Endothelial cell of umbilical vein (primary cell): ENCODE measurements around the gene CD82. TPM values are rescaled to one million over a fixed set of nuclear protein-coding genes. Genes with fewer than 3 reads are reported as not detected.

Experiments used
- BruUV-seq: library from RNA; stranded (reverse); fragments of 400-500 nt; replicated peaks from 2 replicates; lab custom pipeline; 2021; lab: Mats Ljungman, UMichigan
- CTCF ChIA-PET: fragments of 300-600, 350-600 bp; sonication (Branson Sonifier 250); formaldehyde crosslinking; loops from one replicate; lab custom pipeline; 2021; ENCODE audit warnings: antibody characterized with exemption, inconsistent platforms; lab: Charles Lee
- POLR2A ChIA-PET: fragments of 300-600, 350-600 bp; sonication (Branson Sonifier 250); formaldehyde crosslinking; loops from one replicate; lab custom pipeline; 2021; ENCODE audit warnings: antibody characterized with exemption, inconsistent platforms; lab: Charles Lee
- DNase-seq: peaks from one replicate; pipeline ENCODE4 v3.0.0-alpha.2; 2011; ENCODE audit warnings: low read depth, low spot score
- FAIRE-seq: peaks from 2 replicates; lab custom pipeline; 2011; peaks lifted over from hg19 to GRCh38; lab: Jason Lieb, UNC
- H2AFZ ChIP-seq: 2 replicates; pipeline ENCODE4 v1.6.0; 2012; ENCODE audit warnings: low read depth, low read length, control low read depth, inconsistent platforms
- H3K27ac ChIP-seq: 2 replicates; pipeline ENCODE4 v1.5.1; 2011; ENCODE audit warnings: low read depth, mild to moderate bottlenecking, control low read depth, low read length, moderate library complexity; ENCODE audit not compliant: insufficient read depth
- H3K27me3 ChIP-seq, 2 experiments: 2 replicates each; pipeline versions ENCODE4 v1.6.0 to v1.6.1; 2011; ENCODE audit warnings: low read length in 2 of 2, mixed read lengths in 1 of 2; ENCODE audit not compliant: control insufficient read depth in 2 of 2, insufficient read depth in 2 of 2
- H3K36me3 ChIP-seq, 2 experiments: 2 replicates in 1 of 2; 3 replicates in 1 of 2; pipeline ENCODE4 v1.5.1; 2011; ENCODE audit warnings: low read length in 2 of 2, mild to moderate bottlenecking in 1 of 2, moderate library complexity in 1 of 2; ENCODE audit not compliant: control insufficient read depth in 2 of 2, insufficient read depth in 2 of 2; ENCODE audit errors: extremely low read depth in 1 of 2
- H3K4me1 ChIP-seq: 3 replicates; pipeline ENCODE4 v1.5.1; 2011; ENCODE audit warnings: mild to moderate bottlenecking, low read length; ENCODE audit not compliant: control insufficient read depth, insufficient read depth; ENCODE audit errors: extremely low read depth
- H3K4me2 ChIP-seq: 2 replicates; pipeline ENCODE4 v1.6.1; 2011; ENCODE audit warnings: low read length, control low read depth, mixed read lengths; ENCODE audit not compliant: insufficient read depth
- H3K4me3 ChIP-seq, 3 experiments: fragments of 200-600 bp in 1 of 3; sonication (generic), shearing (Covaris generic) in 1 of 3; replicated peaks in 1 of 3; 2 replicates each; pipeline ENCODE4 v1.5.1; 2011 to 2016; ENCODE audit warnings: control low read depth in 3 of 3, low read length in 3 of 3, mild to moderate bottlenecking in 2 of 3, inconsistent platforms in 1 of 3, low read depth in 1 of 3, moderate library complexity in 1 of 3; ENCODE audit not compliant: insufficient read depth in 1 of 3
- H3K79me2 ChIP-seq: 2 replicates; pipeline ENCODE4 v1.6.0; 2012; ENCODE audit warnings: low read length, inconsistent platforms; ENCODE audit not compliant: control insufficient read depth, insufficient read depth
- H3K9ac ChIP-seq: replicated peaks from 2 replicates; pipeline ENCODE3; 2011; ENCODE audit warnings: low read length, control low read depth; ENCODE audit not compliant: insufficient read depth; ENCODE audit errors: extremely low read depth
- H3K9me1 ChIP-seq: replicated peaks from 3 replicates; pipeline ENCODE4 v1.6.0; 2011; ENCODE audit warnings: mild to moderate bottlenecking, low read length; ENCODE audit not compliant: control insufficient read depth, insufficient read depth; ENCODE audit errors: extremely low read depth
- H3K9me3 ChIP-seq: replicated peaks from 2 replicates; pipeline ENCODE4 v1.5.1; 2012; ENCODE audit warnings: low read length, inconsistent platforms; ENCODE audit not compliant: control insufficient read depth, insufficient read depth
- H4K20me1 ChIP-seq: replicated peaks from 2 replicates; pipeline ENCODE3; 2011; ENCODE audit warnings: mild to moderate bottlenecking, low read length; ENCODE audit not compliant: control insufficient read depth, insufficient read depth; ENCODE audit errors: extremely low read depth
- EZH2 ChIP-seq: IDR thresholded peaks from 2 replicates; pipeline ENCODE4 v1.6.1; 2012; ENCODE audit warnings: borderline replicate concordance, low read depth, mild to moderate bottlenecking, moderate library complexity, low read length, inconsistent platforms; ENCODE audit not compliant: severe bottlenecking
- FOS ChIP-seq: IDR thresholded peaks from 2 replicates; pipeline ENCODE4 v1.6.1; 2011; ENCODE audit warnings: mild to moderate bottlenecking, low read length, moderate library complexity, borderline replicate concordance; ENCODE audit not compliant: insufficient read depth
- GATA2 ChIP-seq: IDR thresholded peaks from 2 replicates; pipeline ENCODE4 v1.7.0; 2011; ENCODE audit warnings: low read depth, mild to moderate bottlenecking, moderate library complexity, mixed read lengths, low read length; ENCODE audit not compliant: insufficient read length, insufficient read depth
- JUN ChIP-seq: IDR thresholded peaks from 2 replicates; pipeline ENCODE4 v1.6.1; 2011; ENCODE audit warnings: borderline replicate concordance, low read depth; ENCODE audit not compliant: insufficient read length, insufficient read depth
- MAX ChIP-seq: IDR thresholded peaks from 2 replicates; pipeline ENCODE4 v1.6.1; 2011; ENCODE audit not compliant: insufficient read depth, insufficient read length
- MYC ChIP-seq: IDR thresholded peaks from one replicate; pipeline ENCODE4 v1.6.1; 2011; ENCODE audit warnings: mild to moderate bottlenecking, low read depth, low read length
- POLR2A ChIP-seq: IDR thresholded peaks from 2 replicates; pipeline ENCODE4 v1.6.1; 2012; ENCODE audit warnings: low read depth, mild to moderate bottlenecking, control low read depth, low read length
- POLR2AphosphoS5 ChIP-seq: IDR thresholded peaks from 2 replicates; pipeline ENCODE4 v1.6.1; 2012; ENCODE audit warnings: low read depth, mild to moderate bottlenecking, control low read depth, low read length, moderate library complexity; ENCODE audit not compliant: insufficient read depth
- dilution Hi-C: fragments of 300-500 bp; cut with MboI; formaldehyde crosslinking; loops from one replicate; pipeline ENCODE4 v1.15.0; 2019; ENCODE audit warnings: low sequenced_read_pairs; ENCODE audit not compliant: extremely low pct_ligation_motif_present
- intact Hi-C: fragments of 100-400 bp; cut with micrococcal nuclease; formaldehyde crosslinking; loops from one replicate; pipeline ENCODE4 v1.10.0; 2022
- polyA plus RNA-seq, 4 experiments: library from polyadenylated mRNA; depleted of rRNA in 3 of 4; stranded (reverse) in 3 of 4; unstranded in 1 of 4; fragments of >200 nt; gene quantifications; 2 replicates each; pipeline versions ENCODE4 v1.2.1 to v1.2.3, GENCODE V29; 2011 to 2012; ENCODE audit warnings: missing spikeins in 1 of 4
- total RNA-seq: library from RNA; stranded (reverse); gene quantifications from 2 replicates; pipeline ENCODE4 v1.2.3, GENCODE V29; 2021
- TF ChIP-seq, protein P1 (sequence below), 2 donors: IDR thresholded peaks; 1 replicate in 1 of 2; 2 replicates in 1 of 2; pipeline ENCODE4 v1.5.1; 2011; ENCODE audit warnings: low read length in 2 of 2, mild to moderate bottlenecking in 2 of 2, moderate library complexity in 2 of 2, control low read depth in 1 of 2, inconsistent platforms in 1 of 2, low read depth in 1 of 2; ENCODE audit not compliant: insufficient read depth in 1 of 2; ENCODE audit errors: extremely low read depth in 1 of 2

CD82 gene
- total and polyA plus RNA-seq, 2 donors (not counting 3 experiments of a cell fraction or from before 2014, with no cell fraction given) = 17.9 to 25.2 TPM

- Histone ChIP-seq H3K27ac (no peak overlapping the region), H3K4me2 (no peak overlapping the region), H2AFZ (no peak overlapping the region), H3K36me3 (no peaks in the 10 kb centered on the region), H3K4me1 (peaks cover 10% of the 10 kb centered on the region), H3K9ac (no peak overlapping the region), H3K9me3 (no peaks in the 10 kb centered on the region), H3K27me3 (no peaks in the 10 kb centered on the region), H3K79me2 (no peaks in the 10 kb centered on the region), H3K9me1 (no peaks in the 10 kb centered on the region), H3K4me3 (no peak overlapping the region), H4K20me1 (no peaks in the 10 kb centered on the region)
- intact Hi-C loops (no loop called here), dilution Hi-C loops (loop anchor here (10.0 kb wide), 1 partner anchor 265 kb away; no protein-coding TSS in a partner anchor)
- FAIRE-seq (no peak), DNase-seq (no peak)
- BruUV-seq = no TSS peak
- ChIA-PET CTCF (interaction anchor here (1.6 kb wide), 1 partner anchor 265 kb away, joined by 4 read pairs; no protein-coding TSS in a partner anchor), POLR2A (no interaction called here)
- no peak for TF ChIP-seq FOS
- TF ChIP-seq JUN = no peak
- TF ChIP-seq MAX = no peak
- no peak for TF ChIP-seq GATA2
- TF ChIP-seq, protein P1, sequence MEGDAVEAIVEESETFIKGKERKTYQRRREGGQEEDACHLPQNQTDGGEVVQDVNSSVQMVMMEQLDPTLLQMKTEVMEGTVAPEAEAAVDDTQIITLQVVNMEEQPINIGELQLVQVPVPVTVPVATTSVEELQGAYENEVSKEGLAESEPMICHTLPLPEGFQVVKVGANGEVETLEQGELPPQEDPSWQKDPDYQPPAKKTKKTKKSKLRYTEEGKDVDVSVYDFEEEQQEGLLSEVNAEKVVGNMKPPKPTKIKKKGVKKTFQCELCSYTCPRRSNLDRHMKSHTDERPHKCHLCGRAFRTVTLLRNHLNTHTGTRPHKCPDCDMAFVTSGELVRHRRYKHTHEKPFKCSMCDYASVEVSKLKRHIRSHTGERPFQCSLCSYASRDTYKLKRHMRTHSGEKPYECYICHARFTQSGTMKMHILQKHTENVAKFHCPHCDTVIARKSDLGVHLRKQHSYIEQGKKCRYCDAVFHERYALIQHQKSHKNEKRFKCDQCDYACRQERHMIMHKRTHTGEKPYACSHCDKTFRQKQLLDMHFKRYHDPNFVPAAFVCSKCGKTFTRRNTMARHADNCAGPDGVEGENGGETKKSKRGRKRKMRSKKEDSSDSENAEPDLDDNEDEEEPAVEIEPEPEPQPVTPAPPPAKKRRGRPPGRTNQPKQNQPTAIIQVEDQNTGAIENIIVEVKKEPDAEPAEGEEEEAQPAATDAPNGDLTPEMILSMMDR (IDR thresholded peaks at IDR 0.05; ENCODE audit: extremely low read depth in 1 of 2, insufficient read depth in 1 of 2, low read depth in 1 of 2, low read length in 2 of 2) = no peak
- no peak for TF ChIP-seq POLR2AphosphoS5
- TF ChIP-seq EZH2 = no peak
- no peak for TF ChIP-seq MYC
- no peak for TF ChIP-seq POLR2A
Observed at GRCh38 chr11:44629732-44630345, 64.4 kb downstream of the CD82 start.
